ENCODE results near the gene WNT1.

WNT1 gene

DNA sequence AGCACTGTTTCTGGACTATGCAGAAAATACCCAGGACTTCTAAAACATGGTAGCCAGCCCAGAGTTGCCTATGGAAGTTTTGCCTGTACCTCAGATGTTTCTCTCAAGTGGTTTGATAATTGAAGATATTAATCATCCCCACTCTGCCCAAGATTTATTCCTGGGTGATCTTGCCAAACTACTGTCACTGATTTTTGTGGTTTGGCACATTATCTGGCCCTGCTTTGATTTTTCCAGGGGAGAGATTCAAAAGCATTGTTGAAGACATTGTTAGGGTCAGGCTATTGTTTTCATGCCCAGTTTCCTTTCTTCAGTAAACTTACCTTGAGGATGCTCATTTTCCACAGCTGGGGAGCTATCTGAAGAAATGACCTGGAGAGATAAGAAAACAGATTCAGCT, 34.6 kb downstream of the WNT1 start:
- DNase-seq: no peak

DNA sequence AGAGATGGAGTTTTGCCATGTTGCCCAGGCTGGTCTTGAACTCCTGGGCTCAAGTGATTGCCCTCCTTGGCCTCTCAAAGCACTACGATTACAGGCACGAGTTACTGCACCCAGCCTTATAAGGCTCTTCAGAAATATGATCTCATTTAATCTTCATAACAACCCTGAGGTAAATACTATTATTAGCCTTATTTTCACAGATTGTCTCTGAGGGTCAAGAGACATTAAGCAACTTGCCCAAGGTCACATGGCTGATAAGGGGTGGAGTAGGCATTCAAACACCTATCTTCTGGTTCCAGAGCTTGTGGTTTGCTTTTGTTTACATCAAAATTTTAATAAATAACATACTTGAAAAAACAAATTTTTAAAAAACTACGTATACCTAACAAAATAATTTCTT, 35.3 kb downstream of the WNT1 start:
- DNase-seq: no peak

DNA sequence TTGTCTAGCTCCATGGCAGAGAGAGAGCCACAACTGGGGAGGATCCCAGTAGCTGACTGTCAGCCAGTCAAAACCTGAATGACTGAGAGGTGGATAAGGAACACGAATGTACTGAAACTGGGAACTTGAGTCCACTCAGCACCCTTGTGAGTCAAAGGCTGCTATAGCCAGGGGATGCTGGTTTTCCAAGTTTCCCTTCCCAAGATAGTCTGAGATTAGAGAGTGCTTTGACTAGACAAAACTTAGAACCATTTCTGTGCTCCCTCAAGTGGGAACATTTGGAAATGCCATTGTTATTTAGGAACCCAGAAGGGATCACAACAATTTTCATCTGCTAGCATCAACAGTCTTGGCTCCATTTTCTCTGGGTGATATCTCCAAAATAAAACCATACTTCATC, 36.4 kb downstream of the WNT1 start:
- peak; percentile 29 for DNase-seq

DNA sequence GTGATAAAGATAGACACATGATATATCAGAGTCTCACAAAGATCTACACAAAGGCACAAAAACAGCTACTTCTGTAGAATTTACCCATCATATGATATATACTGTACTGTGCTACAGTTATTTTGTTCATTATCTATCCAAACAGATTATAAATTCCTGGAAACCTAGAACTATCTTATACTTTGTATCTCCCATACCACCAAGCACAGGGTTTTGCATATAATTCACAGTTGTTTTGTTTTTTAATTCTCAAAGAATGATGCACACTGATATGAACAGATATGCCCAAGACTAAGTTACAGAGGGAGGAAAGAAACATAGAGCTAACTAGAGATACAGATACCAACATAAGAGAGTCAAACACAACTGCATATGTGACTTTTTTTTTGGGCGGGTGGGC, 37.1 kb downstream of the WNT1 start:
- no peak for DNase-seq

DNA sequence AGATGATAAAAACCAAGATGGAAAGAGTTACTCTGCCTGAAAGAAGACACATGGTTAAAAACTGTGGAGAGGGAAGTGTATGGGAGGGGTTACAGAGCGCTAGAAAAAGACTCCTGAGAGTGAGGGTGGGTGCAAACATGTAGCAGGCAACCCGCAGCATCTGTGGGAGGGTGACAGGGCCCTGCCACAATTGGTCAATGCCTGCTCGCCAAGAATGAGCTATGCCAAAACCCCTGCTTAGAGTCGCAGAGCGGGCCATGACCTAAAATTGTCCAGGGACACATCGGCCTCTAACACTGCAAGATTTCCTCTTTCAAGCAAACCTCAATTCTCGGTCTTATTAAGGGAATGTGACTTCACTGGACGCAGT, 39.8 kb downstream of the WNT1 start:
- peak; percentile 42 for DNase-seq

DNA sequence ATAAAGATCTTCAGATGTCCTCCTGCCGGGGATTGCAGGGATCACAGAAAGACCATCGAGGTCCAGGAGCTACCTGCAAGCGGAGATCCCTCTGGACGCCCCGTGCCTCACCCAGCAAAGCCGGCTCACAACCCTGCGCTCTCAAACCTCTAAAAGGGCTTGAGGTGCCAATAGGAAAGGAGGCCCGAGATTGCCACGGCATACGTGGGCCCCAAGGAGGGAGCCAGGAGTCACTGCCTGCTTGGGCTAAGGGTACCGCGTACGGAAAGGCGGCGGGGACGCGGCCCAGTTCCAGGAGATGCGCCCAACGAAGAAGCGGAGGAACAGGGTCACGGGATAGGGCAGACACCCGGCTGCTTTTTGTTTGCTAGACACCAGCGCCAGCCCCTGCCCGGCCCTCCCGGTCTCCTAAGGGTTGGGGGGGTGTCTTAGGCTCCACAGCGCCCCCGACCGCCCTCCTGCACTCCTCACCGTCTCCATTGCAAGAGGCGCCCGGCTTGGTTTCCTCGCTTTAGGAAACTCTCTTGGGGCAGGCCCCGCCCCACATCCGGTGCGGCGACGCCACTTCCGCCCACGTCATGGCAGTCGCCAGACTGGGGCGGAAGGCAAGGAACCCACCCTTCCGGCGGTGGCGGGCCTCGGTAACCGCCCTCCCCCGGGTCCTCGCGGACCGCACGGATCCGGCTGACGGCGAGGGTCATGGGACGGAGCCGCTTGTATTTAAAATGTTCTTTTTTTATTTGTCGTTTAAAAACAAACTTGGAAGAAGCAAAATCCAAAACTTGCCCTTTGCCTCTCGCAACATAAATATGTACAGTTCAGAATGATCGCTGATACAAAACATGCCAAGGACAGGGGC, 40.4 kb downstream of the WNT1 start, which contains the start of gene PRKAG1:
TSS of gene PRKAG1 (minus strand) at position 516 of the 859 bp plus-strand sequence. CDS start at position 480, 36 bp downstream.
- DNase-seq: peak; percentile 97

DNA sequence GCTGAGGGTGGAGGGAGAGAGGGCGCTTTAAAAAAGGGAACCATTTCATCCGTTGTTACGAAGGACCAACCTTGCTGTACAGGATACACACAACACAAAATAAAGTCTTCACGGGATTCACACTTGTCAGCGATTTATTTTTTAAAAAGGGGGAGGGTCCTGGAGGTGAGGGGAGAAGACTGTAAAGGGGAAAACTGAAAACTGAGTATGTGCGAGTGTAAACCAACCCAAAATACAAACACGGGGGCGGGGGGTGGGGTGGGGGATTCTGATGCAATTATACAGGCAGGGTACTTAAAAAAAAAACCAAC, 41.0 kb downstream of the WNT1 start:
- DNase-seq: no peak

DNA sequence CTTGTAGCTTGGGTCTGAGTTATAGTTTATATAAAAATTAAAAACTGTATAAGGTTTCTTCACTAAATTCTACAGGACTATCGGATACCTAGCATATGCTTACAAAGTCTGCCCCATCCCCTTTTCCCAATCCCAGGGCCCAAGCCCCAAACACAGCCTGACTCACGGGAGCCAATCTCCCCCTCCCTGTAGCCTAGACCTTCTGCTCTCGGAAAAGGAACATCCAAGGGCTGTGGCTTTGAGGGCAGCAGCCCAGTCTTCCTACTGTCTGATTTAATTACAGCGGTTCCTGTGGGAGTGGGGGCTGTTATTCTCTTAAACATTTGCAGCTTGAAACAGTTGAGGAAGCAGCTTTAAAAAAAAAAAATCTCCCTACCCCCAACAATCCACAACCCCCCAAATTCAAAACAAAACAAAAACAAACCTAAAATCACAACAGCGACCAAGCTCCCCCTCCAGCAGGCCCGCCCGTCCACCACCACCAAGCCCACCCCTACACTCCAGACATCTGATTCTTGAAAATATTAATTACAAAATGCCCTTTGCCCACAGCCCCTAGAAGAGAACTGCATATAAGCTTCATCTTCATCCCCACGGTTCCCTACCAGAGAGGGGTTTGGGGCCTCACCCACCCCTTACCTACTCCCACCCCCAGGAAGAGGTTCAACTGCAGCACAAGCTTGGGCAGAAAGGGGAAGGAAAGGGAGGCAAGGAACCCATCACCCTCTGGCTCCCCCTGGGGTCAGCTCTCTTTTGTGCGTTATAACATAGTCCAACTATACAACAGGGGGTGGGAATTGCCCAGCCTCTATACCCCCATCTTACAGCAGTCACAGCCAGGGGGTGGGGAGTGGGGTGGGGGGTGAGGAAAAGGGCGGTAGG, 41.6 kb downstream of the WNT1 start:
- DNase-seq: peak; percentile 56

DNA sequence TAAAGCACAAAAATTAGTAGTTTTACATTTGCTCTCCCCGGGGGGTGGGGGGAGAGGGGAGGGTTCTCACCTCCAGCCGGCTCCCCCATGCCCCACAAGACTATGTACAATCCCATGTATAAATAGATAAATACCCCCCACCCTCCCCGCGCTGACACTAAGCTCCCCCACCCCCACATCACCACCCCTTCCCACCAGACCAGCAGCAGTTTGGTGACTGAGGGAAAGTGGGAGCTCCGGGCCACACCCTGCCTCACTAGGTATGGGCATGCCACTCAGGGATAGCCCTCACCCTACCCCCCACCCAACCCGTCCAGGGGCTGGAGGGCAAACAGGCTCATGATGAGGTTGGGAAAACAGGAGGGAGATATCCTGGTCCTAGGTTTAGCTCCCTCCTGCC, 42.3 kb downstream of the WNT1 start:
- DNase-seq: no peak

DNA sequence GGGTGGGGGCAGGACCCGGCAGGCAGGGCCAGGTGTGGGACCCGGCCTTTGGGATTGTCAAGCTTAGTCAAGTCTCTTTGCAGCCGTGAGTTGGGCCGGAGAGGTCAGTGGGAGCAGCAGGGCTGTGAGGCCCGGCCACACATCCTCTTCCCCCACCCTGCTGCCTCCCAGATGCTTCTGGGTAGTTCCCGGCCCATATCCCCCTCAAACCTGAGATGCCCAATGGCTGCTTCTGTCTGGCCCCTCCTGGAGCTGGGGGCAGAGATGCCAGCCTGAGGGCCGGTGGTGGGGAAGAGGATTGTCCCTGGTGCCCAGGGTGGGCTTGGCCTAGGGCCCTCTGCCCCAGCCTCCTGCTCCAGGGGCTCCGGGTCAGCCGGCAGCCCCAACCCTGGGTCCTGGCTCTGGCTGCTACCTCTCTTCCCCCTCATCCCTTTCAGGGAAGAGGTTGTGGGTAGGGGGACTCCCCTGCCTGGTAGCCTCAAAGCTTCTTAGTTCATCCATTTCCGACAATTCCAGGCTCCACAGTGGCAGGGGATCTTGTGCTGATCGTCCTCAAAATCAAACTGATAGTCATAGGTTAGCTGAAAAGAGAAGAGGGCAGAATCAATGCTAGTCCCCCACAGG, 43.3 kb downstream of the WNT1 start:
- DNase-seq: no peak

DNA sequence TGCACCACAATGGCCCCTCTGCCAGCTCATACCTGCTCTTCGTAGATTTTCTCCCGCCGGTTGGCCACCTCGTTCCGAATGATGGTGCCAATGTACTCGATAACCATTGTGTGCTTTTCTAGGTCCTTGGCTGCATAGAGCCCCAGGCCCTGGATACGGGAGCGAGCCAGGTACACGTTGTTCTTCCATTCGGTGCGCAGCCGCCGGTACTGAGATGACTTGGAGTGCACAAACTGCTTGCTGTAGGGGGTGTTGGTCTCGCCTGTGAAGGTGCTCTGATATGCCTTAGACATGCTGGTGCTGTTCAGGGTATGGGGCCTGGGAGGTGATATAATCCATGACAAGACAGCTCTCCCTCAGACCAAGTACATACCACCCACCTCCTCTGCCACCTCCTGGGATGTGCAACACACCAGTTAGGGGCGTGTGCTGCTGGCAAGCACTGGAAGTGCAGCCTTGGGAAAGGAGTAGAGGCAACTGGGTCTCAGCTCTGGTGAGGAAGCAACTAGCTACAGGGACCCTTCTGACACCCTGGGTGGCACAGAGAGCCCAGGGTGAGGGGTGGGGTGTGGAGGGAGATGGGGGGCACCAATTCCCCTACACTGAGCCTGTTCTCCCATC, 44.5 kb downstream of the WNT1 start:
- DNase-seq: no peak

DNA sequence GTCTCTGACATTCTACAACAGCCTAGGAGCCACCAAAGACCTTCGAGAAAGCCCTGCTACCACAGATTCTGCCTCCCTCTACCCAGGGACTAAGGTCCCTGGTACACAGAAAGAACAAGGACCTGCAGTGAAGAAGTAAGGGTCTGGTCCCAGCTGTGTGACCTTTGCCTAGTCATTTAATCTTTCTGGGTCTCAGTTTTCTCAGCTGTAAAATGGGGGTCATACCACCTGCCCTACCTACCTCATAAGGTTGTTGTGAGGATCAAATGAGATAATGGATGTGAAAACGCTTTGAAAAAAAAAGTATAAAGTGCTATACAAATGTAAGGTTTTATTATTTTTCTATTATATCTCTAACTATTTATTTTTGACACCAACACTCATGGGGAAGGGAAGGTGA, 45.7 kb downstream of the WNT1 start:
- DNase-seq: no peak

DNA sequence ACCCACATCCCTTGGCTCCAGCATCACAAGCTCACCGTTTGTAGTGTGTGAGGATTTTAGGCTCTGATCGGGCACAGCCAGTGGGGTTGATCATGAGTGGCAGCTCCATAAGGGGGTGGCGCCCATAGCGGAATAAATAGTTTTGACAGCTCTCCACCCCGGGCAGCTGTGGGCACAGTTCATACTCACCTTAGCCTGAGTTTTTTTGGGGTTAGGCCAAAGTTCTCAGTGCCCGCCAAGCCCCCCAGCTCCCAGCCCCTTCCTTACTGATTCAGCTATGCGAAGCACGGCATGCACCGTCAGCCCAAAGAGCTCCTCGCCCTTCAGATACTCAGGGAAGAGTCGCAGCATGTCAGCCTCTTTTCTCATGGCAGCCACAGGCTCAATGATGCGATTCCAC, 46.4 kb downstream of the WNT1 start:
- no peak for DNase-seq

DNA sequence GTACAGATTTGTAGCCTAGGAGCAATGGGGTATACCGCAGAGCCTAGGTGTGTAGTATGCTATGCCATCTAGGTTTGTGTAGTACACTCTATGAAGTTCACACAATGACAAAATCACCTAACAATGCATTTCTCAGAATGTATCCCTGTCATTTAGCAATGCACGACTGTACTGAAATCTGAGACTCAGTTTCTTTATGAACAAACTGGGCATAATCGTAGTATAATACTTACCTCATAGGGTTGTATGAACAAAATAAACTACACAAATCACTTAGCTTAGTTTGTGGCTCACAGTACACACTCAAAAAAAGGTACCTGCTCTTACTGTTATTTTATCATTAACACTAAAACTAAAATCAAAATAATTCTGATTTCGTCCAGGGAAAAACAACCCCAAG, 47.3 kb downstream of the WNT1 start:
- no peak for DNase-seq

DNA sequence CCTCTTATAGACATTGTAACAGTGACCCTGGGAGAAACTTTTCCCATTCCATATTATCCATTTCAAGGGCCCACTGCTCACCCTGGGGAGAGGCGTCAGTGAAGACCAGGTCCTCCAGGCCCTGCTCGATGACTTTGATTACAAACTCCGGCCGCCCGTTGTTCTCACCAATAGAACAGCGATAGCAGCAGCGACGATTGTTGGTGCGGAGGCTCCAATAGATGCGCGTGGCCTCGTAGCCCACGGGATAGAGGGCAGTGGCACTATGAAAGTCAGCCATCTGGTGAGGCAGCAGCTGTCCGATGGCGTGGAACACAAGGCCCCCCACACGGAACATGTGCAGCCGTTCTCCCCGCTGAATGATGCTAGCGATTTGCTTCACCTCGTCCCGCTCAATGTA, 48.0 kb downstream of the WNT1 start:
- DNase-seq: no peak

DNA sequence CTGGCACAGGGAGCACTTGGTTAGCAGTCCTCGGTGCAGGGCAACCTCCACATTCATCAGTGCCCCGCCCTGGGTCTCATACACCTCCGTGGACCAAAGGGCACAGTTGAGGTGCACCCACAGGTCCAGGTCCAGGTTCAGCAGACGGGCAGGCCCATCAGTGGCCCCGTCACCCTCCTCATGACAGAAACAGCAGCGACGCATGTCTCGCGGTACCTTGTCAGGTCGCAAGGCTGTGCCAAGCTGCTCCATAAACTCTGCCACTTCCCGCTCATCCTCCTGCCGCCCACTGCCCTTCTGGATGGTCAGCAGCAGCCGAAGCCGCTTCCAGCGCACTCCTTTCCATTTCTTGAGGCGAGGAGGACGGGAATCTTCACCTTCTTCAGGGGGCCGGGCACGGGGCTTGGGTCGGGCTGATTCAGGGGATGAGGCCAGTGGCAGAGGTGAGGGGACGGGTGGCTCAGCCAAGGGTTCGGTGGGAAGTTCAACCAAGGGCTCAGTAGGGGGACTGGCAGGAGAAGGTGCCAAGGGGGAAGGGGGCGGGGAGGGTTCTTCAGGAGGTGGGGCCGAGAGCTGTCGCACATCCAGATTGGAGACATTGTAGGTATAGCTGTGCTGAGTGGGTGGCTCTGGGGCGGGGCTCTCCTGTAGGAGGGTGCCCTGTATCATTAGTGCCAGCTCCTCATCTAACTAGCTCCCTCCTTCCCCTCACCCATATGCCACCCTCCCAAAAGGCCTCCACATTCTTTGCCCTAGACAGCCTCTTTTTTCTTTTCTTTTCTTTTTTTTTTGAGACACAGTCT, 48.8 kb downstream of the WNT1 start:
- DNase-seq: no peak

DNA sequence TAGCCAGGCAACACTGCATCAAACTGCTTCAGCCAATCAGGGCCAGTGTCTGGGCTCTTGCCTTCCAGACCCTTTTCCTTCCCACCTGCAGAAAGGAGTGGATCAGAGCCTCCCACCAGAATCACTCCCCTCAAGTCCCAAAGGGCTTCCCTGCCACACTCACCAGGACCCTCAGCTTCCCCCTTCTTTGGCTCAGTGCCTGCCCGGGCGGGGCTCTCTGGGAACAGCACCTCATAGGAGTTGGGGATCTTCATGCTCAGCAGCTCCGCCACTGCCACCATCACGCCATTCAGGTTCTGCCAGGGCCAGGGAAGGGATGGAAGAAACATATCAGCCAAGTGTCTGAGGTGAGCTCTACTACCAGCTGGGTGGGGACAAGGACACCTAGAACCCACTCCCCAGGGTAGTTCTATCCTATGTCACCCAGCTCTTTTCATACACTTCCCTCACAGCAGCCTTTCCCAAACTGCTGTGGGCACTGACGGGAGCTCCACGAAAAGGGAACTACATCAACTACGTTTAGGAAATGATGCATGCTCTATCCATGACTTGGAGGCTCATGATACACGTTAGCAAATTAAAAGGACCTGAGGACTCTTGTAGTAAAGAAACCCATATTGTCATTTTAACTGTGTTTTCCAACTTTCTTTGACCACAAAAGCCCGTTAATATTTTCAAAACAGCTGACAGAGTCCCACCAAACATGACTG, 49.9 kb downstream of the WNT1 start:
- DNase-seq: no peak

DNA sequence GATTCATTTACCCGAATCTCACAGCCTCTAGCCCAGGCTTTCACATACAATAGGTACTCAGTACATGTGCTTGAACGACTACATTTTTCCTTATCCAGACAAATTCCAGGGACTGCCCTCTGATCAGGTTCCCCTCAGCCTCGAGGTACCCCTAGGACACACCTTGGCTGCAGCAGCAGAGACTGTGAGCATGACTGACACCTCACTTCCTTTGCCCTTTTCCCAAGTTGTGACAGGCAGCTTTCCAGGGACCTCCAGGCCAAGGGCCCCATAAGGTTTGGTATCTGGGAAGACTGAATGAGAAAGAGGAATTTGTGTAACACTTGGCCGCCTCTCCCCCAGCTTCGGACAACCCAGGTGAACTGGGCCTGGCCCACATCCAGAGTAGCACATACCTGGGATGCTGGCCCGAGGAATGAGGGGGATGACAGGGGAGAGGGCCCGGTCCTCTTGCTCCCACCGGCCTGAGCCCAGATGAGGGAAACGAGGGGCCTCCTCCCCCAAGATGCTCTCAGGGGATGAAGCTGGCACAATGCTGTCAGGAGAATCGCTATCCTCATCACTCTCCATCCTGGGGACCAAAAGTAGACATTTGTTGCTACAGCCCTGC, 50.6 kb downstream of the WNT1 start:
- DNase-seq: no peak

DNA sequence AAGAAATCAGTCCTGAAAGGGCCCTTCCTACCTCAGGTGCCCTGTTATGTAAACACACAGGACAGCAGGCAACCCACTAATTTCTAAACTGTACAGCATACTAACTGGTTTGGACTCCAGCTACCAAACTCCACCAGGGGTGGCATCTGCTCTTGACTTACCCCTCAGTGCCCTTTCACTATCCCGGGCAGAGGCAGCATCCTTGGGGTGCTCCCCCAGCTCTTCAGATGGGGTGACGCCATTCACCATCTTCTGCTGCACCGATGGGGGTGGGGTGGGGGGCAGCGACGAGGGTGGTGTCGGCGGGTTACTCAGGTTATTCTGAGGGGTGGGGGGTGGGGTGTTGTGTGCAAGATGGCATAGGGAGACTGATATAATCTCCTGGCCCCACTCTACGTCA, 52.0 kb downstream of the WNT1 start:
- DNase-seq: no peak

DNA sequence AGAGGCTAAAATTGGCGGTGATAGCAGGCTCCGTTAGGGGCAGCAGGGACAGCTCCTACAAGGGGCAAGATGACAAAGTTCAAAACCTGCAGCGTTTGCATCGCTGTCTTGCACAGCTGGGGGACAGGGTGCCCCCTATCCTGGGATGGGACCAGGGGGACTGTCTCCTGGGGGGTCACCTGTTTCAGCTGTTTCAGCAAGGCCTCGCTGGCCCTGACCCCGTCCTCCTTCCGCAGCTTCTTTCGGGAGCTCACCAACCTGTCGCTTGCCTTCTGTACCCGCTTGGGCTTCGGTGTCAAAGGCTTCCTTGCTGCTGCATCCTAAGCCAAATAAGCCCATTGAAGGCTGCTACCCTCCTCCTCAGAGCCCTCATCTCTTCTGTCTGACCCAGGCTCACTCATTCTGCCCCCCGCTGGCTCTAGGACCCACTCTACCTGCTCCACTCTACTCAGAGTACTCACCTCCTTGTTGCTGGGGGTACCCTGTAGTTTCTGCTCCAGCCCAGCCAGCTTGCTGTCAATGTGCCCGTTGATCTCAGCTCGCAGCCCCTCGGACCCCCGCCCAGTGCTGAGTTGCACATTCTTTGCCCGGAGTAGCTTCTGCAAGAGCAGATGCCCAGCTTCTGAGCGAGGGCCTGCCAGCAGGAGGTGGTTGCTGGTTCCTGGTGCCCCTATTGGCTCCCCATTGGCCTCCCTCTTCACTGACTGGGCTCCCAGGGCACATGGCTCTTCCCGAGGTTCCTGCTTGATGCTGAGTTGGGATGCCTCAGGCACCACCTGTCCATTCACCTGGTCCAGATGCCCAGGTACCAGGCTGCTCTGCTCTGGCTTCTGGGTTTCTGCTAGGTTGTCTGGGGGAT, 52.8 kb downstream of the WNT1 start:
- no peak for DNase-seq

Measured in fibroblast of upper back skin (primary cell).